K562 (cell line): ENCODE results near the gene UBL5. TPM values are rescaled to one million over a fixed set of nuclear protein-coding genes. Genes with fewer than 3 reads are reported as not detected.

ENCODE experiments used
- ATAC-seq: fragments of 200-7000 bp; cut with Tn5 transposase; 3 replicates; pipeline ENCODE4 v1.9.1; 2020; ENCODE audit warnings: moderate library complexity
- BruUV-seq: library from RNA; stranded (reverse); fragments of 400-500 nt; replicated peaks from 2 replicates; lab custom pipeline; 2021; lab: Mats Ljungman, UMichigan
- CTCF ChIA-PET: fragments of 300-600 bp; formaldehyde crosslinking; extraction: SDS; loops from one replicate; lab custom pipeline; 2021; ENCODE audit warnings: low intra/inter-chr PET ratio; lab: Yijun Ruan, JAX
- POLR2A ChIA-PET: fragments of 300-600, 350-650 bp; sonication (Branson Sonifier 250); formaldehyde crosslinking; extraction: SDS; loops from one replicate; lab custom pipeline; 2021; ENCODE audit warnings: antibody characterized with exemption, inconsistent platforms; lab: Yijun Ruan, JAX
- DNase-seq, 4 experiments: peaks; one replicate each; pipeline versions ENCODE4 v3.0.0 to v3.0.0-alpha.2; 2011 to 2018; ENCODE audit warnings: low spot score in 3 of 4, mixed read lengths in 3 of 4; ENCODE audit errors: extremely low read depth in 1 of 4
- FAIRE-seq: peaks from 2 replicates; lab custom pipeline; 2011; peaks lifted over from hg19 to GRCh38; lab: Jason Lieb, UNC
- H2AFZ ChIP-seq: 2 replicates; pipeline ENCODE4 v1.6.0; 2011; ENCODE audit warnings: low read depth, low read length, control low read depth, inconsistent platforms
- H3K27ac ChIP-seq: fragments of 200-600 bp; 3 replicates; pipeline ENCODE4 v1.8.0; 2011; ENCODE audit warnings: low read depth, mild to moderate bottlenecking, control low read depth, inconsistent platforms, low read length, moderate library complexity, mixed read lengths; ENCODE audit errors: extremely low read depth
- H3K27me3 ChIP-seq, 2 experiments: fragments of 300-600 bp in 1 of 2; 2 replicates in 1 of 2; 3 replicates in 1 of 2; pipeline versions ENCODE4 v1.6.0 to v1.8.0; 2011; ENCODE audit warnings: inconsistent platforms in 2 of 2, low read length in 2 of 2, mild to moderate bottlenecking in 1 of 2, mixed read lengths in 1 of 2, moderate library complexity in 1 of 2; ENCODE audit not compliant: control insufficient read depth in 2 of 2, insufficient read depth in 2 of 2
- H3K36me3 ChIP-seq: fragments of 300-600 bp; 3 replicates; pipeline ENCODE4 v1.8.0; 2011; ENCODE audit warnings: mild to moderate bottlenecking, low read length, inconsistent platforms; ENCODE audit not compliant: control insufficient read depth, insufficient read depth
- H3K4me1 ChIP-seq, 2 experiments: fragments of 200-600 bp in 1 of 2; replicated peaks in 1 of 2; 2 replicates in 1 of 2; 3 replicates in 1 of 2; pipeline versions ENCODE4 v1.5.1 to v1.8.0; 2011; ENCODE audit warnings: inconsistent platforms in 2 of 2, low read length in 2 of 2, mild to moderate bottlenecking in 1 of 2, mixed read lengths in 1 of 2, moderate library complexity in 1 of 2; ENCODE audit not compliant: control insufficient read depth in 2 of 2, insufficient read depth in 2 of 2
- H3K4me2 ChIP-seq: 2 replicates; pipeline ENCODE4 v1.6.1; 2011; ENCODE audit warnings: low read length, control low read depth, inconsistent platforms, mixed read lengths; ENCODE audit not compliant: insufficient read depth
- H3K4me3 ChIP-seq: fragments of 200-600 bp; sonication (generic), shearing (Covaris generic); 2 replicates; pipeline ENCODE4 v1.5.1; 2016; ENCODE audit warnings: control low read depth, inconsistent platforms
- H3K79me2 ChIP-seq: fragments of 200-600 bp; 3 replicates; pipeline ENCODE4 v1.8.0; 2011; ENCODE audit warnings: low read length, inconsistent platforms; ENCODE audit not compliant: control insufficient read depth, insufficient read depth
- H3K9ac ChIP-seq, 2 experiments: 2 replicates each; pipeline versions ENCODE4 v1.6.0 to v1.6.1; 2011; ENCODE audit warnings: low read depth in 2 of 2, low read length in 2 of 2, control low read depth in 1 of 2, inconsistent platforms in 1 of 2, mild to moderate bottlenecking in 1 of 2, mixed read lengths in 1 of 2; ENCODE audit not compliant: insufficient read depth in 1 of 2
- H3K9me1 ChIP-seq: one replicate; pipeline ENCODE4 v1.6.0; 2011; ENCODE audit warnings: inconsistent platforms, mild to moderate bottlenecking, low read length, moderate library complexity; ENCODE audit not compliant: control insufficient read depth, insufficient read depth
- H3K9me3 ChIP-seq: replicated peaks from 2 replicates; pipeline ENCODE4 v1.5.1; 2011; ENCODE audit warnings: low read depth, low read length, inconsistent platforms; ENCODE audit not compliant: control insufficient read depth, insufficient read depth
- H4K20me1 ChIP-seq: replicated peaks from 2 replicates; pipeline ENCODE4 v1.6.1; 2011; ENCODE audit warnings: low read length, inconsistent platforms, mixed read lengths; ENCODE audit not compliant: control insufficient read depth, insufficient read depth
- ADNP ChIP-seq: fragments of 200-800 bp; sonication (Bioruptor generic); IDR thresholded peaks from 2 replicates; pipeline ENCODE4 v1.6.1; 2016; ENCODE audit warnings: missing genetic modification characterization, missing compliant biosample characterization
- CBFA2T3 ChIP-seq: fragments of 450-650 bp; IDR thresholded peaks from 2 replicates; pipeline ENCODE4 v1.6.1; 2017
- CGGBP1 ChIP-seq: fragments of 250-450 bp; sonication (Bioruptor Pico); IDR thresholded peaks from 2 replicates; pipeline ENCODE4 v1.9.0; 2021; ENCODE audit warnings: mild to moderate bottlenecking
- DMBX1 ChIP-seq: fragments of 250-450 bp; sonication (Bioruptor Pico); IDR thresholded peaks from 2 replicates; pipeline ENCODE4 v1.8.0; 2022; ENCODE audit warnings: inconsistent platforms, mild to moderate bottlenecking, moderate library complexity, borderline replicate concordance
- EGR1 ChIP-seq: fragments of 450-650 bp; conservative IDR thresholded peaks from 2 replicates; pipeline ENCODE4 v1.6.1; 2017; ENCODE audit warnings: mild to moderate bottlenecking
- LEF1 ChIP-seq: fragments of 450-650 bp; IDR thresholded peaks from 2 replicates; pipeline ENCODE4 v1.6.1; 2016; ENCODE audit warnings: mild to moderate bottlenecking
- MCM3 ChIP-seq: fragments of 450-650 bp; IDR thresholded peaks from 2 replicates; pipeline ENCODE4 v1.6.1; 2016
- NFXL1 ChIP-seq: fragments of 450-650 bp; formaldehyde crosslinking; IDR thresholded peaks from 2 replicates; pipeline ENCODE4 v1.4.0; 2021; ENCODE audit warnings: mild to moderate bottlenecking
- TAF1 ChIP-seq: IDR thresholded peaks from 2 replicates; pipeline ENCODE4 v1.6.1; 2011; ENCODE audit warnings: mild to moderate bottlenecking, low read length, moderate library complexity; ENCODE audit not compliant: insufficient read depth, control insufficient read depth, severe bottlenecking; ENCODE audit errors: extremely low read depth
- TOE1 ChIP-seq, 2 experiments: fragments of 450-650 bp in 1 of 2; sonication (generic) in 1 of 2; formaldehyde crosslinking in 1 of 2; IDR thresholded peaks; 2 replicates each; pipeline versions ENCODE4 v1.7.1 to v1.8.0; 2016 to 2022; ENCODE audit warnings: borderline replicate concordance in 2 of 2, mild to moderate bottlenecking in 2 of 2, antibody characterized with exemption in 1 of 2, inconsistent platforms in 1 of 2, low read depth in 1 of 2, missing genetic modification reagents in 1 of 2, moderate library complexity in 1 of 2
- ZNF12 ChIP-seq: sonication (generic); formaldehyde crosslinking; IDR thresholded peaks from 2 replicates; pipeline ENCODE4 v1.4.0; 2020; ENCODE audit warnings: mild to moderate bottlenecking, missing genetic modification reagents
- ZNF282 ChIP-seq: sonication (generic); formaldehyde crosslinking; IDR thresholded peaks from 2 replicates; pipeline ENCODE4 v1.8.1; 2023; ENCODE audit warnings: missing genetic modification reagents
- ZNF507 ChIP-seq: conservative IDR thresholded peaks from 2 replicates; pipeline ENCODE4 v1.6.1; 2017; ENCODE audit warnings: missing genetic modification characterization, missing compliant biosample characterization
- WGBS: fragments of 100-300 bp; shearing (Covaris generic); methylation state at CpG from one replicate; pipeline ENCODE4 v1.1.6; 2016; ENCODE audit warnings: low coverage, mixed read lengths; ENCODE audit not compliant: insufficient coverage; ENCODE audit errors: missing lambda C conversion rate; 5-methylcytosine and 5-hydroxymethylcytosine counted together
- in situ Hi-C: fragments of 300-500 bp; cut with MboI; formaldehyde crosslinking; loops from 4 replicates; pipeline ENCODE4 v1.15.0; 2018; ENCODE audit warnings: inconsistent platforms, mixed read lengths
- intact Hi-C: fragments of 100-400 bp; cut with micrococcal nuclease; formaldehyde crosslinking; loops from 2 replicates; pipeline ENCODE4 v1.14.2; 2022
- polyA plus RNA-seq, 8 experiments: library from polyadenylated mRNA; depleted of rRNA in 4 of 8; stranded (reverse) in 5 of 8; unstranded in 3 of 8; fragments of >200 nt; fragmentation: Nextera tagmentation in 2 of 8; fragmentation: Illumina TruSeq in 1 of 8; extraction: Ambion mirVana in 2 of 8; extraction: Trizol in 1 of 8; gene quantifications; 2 replicates each; pipeline versions ENCODE4 v1.2.1 to v1.2.3, GENCODE V29; 2011 to 2014; ENCODE audit warnings: inconsistent platforms in 1 of 8, missing spikeins in 1 of 8
- total RNA-seq, 7 experiments: library from RNA; depleted of rRNA in 6 of 7; stranded (reverse); fragments of >200 nt in 6 of 7; fragmentation: Illumina TruSeq in 2 of 7; extraction: Trizol in 2 of 7; gene quantifications; 2 replicates each; pipeline versions ENCODE4 v1.2.1 to v1.2.3, GENCODE V29; 2011 to 2021; ENCODE audit warnings: low replicate concordance in 1 of 7
- TF ChIP-seq, protein P1 (sequence below), 2 experiments: IDR thresholded peaks; 2 replicates each; pipeline ENCODE4 v1.6.1; 2012; ENCODE audit warnings: improper control_type of control experiment in 2 of 2, low read depth in 2 of 2, low read length in 2 of 2, borderline replicate concordance in 1 of 2
- TF ChIP-seq, protein P2 (sequence below): fragments of 450-650 bp; formaldehyde crosslinking; IDR thresholded peaks from 2 replicates; pipeline ENCODE4 v1.4.0; 2020; ENCODE audit warnings: mild to moderate bottlenecking, moderate library complexity
- TF ChIP-seq, protein P3 (sequence below): sonication (generic); formaldehyde crosslinking; IDR thresholded peaks from 2 replicates; pipeline ENCODE4 v1.8.0; 2022; ENCODE audit warnings: mild to moderate bottlenecking, missing genetic modification reagents, borderline replicate concordance

The UBL5 gene
- total and polyA plus RNA-seq, 9 of the 15 experiments (the other 6 are each of a cell fraction or from before 2014, with no cell fraction given), result 410 to 1,266 (median 613) TPM

- intact Hi-C loops (no loop called here), in situ Hi-C loops (no loop called here)
- peaks cover 20% of the 10 kb centered on the region; the same call in 2 of the 3 replicates for H3K36me3 ChIP-seq
- H3K9me3 ChIP-seq, result peaks cover 13% of the 10 kb centered on the region
- 0 out of 2 replicates have a peak, but pooled peaks cover 4% of the 10 kb centered on the region for H4K20me1 ChIP-seq
- ATAC-seq, result peak; percentile 91
- peaks cover 14 to 19% of the 10 kb centered on the region in 2 experiments; a peak in 4 of 5 replicates for H3K4me1 ChIP-seq
- no peak overlapping the region for H3K9ac ChIP-seq
- CTCF ChIA-PET, result no interaction called here
- H3K9me1 ChIP-seq, result no peaks in the 10 kb centered on the region
- peak overlapping the region; percentile 57; the same call in 1 of the 2 replicates for H2AFZ ChIP-seq
- H3K27me3 ChIP-seq, result no peaks in the 10 kb centered on the region
- peak overlapping the region; percentile 52; the same call in 1 of the 3 replicates for H3K27ac ChIP-seq
- FAIRE-seq, result no peak
- peak in 1 of 4 experiments; percentile 91 for DNase-seq
- POLR2A ChIA-PET, result interaction anchor here (0.6 to 1.0 kb wide), 4 partner anchors 7 to 212 kb away, joined by 3 to 8 read pairs (median 4); no protein-coding TSS in a partner anchor
- BruUV-seq, result no TSS peak
- peaks cover 32% of the 10 kb centered on the region for H3K79me2 ChIP-seq
- H3K4me2 ChIP-seq, result peak overlapping the region; percentile 72
- under 1% methylated on average over 18 of the region's 21 CpGs for WGBS
- 0 out of 2 replicates have a peak overlapping the region, but pooled peaks have one; percentile 5 for H3K4me3 ChIP-seq
- no peak for TF ChIP-seq LEF1
- TF ChIP-seq, protein P1, sequence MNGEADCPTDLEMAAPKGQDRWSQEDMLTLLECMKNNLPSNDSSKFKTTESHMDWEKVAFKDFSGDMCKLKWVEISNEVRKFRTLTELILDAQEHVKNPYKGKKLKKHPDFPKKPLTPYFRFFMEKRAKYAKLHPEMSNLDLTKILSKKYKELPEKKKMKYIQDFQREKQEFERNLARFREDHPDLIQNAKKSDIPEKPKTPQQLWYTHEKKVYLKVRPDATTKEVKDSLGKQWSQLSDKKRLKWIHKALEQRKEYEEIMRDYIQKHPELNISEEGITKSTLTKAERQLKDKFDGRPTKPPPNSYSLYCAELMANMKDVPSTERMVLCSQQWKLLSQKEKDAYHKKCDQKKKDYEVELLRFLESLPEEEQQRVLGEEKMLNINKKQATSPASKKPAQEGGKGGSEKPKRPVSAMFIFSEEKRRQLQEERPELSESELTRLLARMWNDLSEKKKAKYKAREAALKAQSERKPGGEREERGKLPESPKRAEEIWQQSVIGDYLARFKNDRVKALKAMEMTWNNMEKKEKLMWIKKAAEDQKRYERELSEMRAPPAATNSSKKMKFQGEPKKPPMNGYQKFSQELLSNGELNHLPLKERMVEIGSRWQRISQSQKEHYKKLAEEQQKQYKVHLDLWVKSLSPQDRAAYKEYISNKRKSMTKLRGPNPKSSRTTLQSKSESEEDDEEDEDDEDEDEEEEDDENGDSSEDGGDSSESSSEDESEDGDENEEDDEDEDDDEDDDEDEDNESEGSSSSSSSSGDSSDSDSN (IDR thresholded peaks at IDR 0.05; ENCODE audit: borderline replicate concordance in 1 of 2, low read depth in 2 of 2, low read length in 2 of 2), result no peak
- no peak for TF ChIP-seq TOE1 (IDR thresholded peaks at IDR 0.05; ENCODE audit: borderline replicate concordance)
- no peak for TF ChIP-seq TOE1 (CRISPR knock-in tag; IDR thresholded peaks at IDR 0.05; ENCODE audit: borderline replicate concordance, low read depth)
- TF ChIP-seq ZNF282 (CRISPR knock-in tag), result no peak
- TF ChIP-seq ZNF12 (CRISPR knock-in tag), result no peak
- no peak for TF ChIP-seq ZNF507 (tag)
- TF ChIP-seq, protein P2, sequence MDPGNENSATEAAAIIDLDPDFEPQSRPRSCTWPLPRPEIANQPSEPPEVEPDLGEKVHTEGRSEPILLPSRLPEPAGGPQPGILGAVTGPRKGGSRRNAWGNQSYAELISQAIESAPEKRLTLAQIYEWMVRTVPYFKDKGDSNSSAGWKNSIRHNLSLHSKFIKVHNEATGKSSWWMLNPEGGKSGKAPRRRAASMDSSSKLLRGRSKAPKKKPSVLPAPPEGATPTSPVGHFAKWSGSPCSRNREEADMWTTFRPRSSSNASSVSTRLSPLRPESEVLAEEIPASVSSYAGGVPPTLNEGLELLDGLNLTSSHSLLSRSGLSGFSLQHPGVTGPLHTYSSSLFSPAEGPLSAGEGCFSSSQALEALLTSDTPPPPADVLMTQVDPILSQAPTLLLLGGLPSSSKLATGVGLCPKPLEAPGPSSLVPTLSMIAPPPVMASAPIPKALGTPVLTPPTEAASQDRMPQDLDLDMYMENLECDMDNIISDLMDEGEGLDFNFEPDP (CRISPR knock-in tag), result no peak
- TF ChIP-seq TAF1, result no peak
- no peak for TF ChIP-seq CGGBP1 (CRISPR knock-in tag)
- TF ChIP-seq NFXL1 (CRISPR knock-in tag), result no peak
- no peak for TF ChIP-seq ADNP
- TF ChIP-seq DMBX1 (CRISPR knock-in tag), result no peak
- no peak for TF ChIP-seq CBFA2T3
- TF ChIP-seq, protein P3, sequence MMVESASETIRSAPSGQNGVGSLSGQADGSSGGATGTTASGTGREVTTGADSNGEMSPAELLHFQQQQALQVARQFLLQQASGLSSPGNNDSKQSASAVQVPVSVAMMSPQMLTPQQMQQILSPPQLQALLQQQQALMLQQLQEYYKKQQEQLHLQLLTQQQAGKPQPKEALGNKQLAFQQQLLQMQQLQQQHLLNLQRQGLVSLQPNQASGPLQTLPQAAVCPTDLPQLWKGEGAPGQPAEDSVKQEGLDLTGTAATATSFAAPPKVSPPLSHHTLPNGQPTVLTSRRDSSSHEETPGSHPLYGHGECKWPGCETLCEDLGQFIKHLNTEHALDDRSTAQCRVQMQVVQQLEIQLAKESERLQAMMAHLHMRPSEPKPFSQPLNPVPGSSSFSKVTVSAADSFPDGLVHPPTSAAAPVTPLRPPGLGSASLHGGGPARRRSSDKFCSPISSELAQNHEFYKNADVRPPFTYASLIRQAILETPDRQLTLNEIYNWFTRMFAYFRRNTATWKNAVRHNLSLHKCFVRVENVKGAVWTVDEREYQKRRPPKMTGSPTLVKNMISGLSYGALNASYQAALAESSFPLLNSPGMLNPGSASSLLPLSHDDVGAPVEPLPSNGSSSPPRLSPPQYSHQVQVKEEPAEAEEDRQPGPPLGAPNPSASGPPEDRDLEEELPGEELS (CRISPR knock-in tag), result no peak
- 0 out of 2 replicates have a peak, but pooled peaks have one; percentile 9 for TF ChIP-seq EGR1
- TF ChIP-seq MCM3, result no peak
These were observed 8.2 kb upstream of the UBL5 start for GRCh38 chr19:9819596-9819909.
